ENCODE results near the gene SATB1.
"Not testable (repeated sequence)": the region's sequence is repeated elsewhere in the genome, so short reads cannot be mapped to it uniquely, and the experiment has no call there.

Gene SATB1

DNA sequence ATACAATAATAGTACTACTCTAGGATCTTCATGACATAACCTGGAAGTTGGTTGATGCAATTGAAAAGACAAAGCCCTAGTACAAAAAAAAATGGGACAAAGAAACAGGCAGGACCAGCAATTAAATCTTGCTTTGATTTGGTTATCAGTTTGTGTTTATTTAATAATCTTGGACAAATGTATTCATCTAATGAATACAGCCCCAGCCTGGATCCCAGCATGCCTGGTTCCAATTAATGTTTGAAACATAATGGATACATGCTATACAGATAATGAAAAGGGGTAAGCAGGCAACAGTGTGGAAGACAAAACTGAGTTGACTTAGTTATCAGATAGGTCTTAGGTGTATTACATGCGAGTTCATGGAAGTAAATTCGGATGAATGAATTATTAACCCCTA lies 29.6 kb upstream of the SATB1 start:
- no peak overlapping the region for H2AFZ ChIP-seq (ENCODE audit: low read depth, low read length)
- H3K9ac ChIP-seq (ENCODE audit: low read length), result no peak overlapping the region
- TF ChIP-seq, protein P1, sequence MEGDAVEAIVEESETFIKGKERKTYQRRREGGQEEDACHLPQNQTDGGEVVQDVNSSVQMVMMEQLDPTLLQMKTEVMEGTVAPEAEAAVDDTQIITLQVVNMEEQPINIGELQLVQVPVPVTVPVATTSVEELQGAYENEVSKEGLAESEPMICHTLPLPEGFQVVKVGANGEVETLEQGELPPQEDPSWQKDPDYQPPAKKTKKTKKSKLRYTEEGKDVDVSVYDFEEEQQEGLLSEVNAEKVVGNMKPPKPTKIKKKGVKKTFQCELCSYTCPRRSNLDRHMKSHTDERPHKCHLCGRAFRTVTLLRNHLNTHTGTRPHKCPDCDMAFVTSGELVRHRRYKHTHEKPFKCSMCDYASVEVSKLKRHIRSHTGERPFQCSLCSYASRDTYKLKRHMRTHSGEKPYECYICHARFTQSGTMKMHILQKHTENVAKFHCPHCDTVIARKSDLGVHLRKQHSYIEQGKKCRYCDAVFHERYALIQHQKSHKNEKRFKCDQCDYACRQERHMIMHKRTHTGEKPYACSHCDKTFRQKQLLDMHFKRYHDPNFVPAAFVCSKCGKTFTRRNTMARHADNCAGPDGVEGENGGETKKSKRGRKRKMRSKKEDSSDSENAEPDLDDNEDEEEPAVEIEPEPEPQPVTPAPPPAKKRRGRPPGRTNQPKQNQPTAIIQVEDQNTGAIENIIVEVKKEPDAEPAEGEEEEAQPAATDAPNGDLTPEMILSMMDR (IDR thresholded peaks at IDR 0.05; ENCODE audit: low read depth, low read length), result no peak
- no peak for TF ChIP-seq EZH2phosphoT487 (IDR thresholded peaks at IDR 0.05; ENCODE audit: low read depth)

DNA sequence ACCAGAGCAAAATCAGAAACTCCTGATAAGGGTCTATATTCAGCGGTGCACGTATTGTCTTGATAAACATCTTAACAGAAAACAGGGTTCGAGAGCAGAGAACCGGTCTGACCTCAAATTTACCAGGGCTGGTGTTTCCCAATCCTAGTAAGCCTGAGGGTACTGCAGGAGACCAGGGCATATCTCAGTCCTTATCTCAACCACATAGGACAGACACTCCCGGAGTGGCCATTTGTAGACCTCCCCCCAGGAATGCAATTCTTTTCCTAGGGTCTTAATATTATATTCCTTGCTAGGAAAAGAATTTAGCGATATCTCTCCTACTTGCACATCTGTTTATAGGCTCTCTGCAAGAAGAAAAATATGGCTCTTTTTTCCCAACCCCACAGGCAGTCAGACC lies 24.5 kb upstream of the SATB1 start:
- not testable (repeated sequence) for H3K4me1 ChIP-seq (ENCODE audit: low read length); H3K4me2 ChIP-seq (ENCODE audit: low read length); H2AFZ ChIP-seq (ENCODE audit: low read depth, low read length); H3K36me3 ChIP-seq (replicated peaks; ENCODE audit: low read depth, low read length); H3K9ac ChIP-seq (ENCODE audit: low read length); H4K20me1 ChIP-seq (ENCODE audit: insufficient read depth, low read length); H3K27ac ChIP-seq (ENCODE audit: low read length); H3K4me3 ChIP-seq (ENCODE audit: low read length); H3K79me2 ChIP-seq (ENCODE audit: low read length); H3K9me3 ChIP-seq (ENCODE audit: insufficient read depth, low read length)
- H3K27me3 ChIP-seq (ENCODE audit: low read depth, low read length), result peaks cover 16% of the 10 kb centered on the region

More for the DNA sequence above, 29.6 kb upstream of the SATB1 start:
- Histone ChIP-seq H4K20me1 (ENCODE audit: insufficient read depth, low read length) (no peaks in the 10 kb centered on the region), H3K27me3 (ENCODE audit: low read depth, low read length) (no peaks in the 10 kb centered on the region), H3K27ac (ENCODE audit: low read length) (no peak overlapping the region), H3K36me3 (replicated peaks; ENCODE audit: low read depth, low read length) (no peaks in the 10 kb centered on the region), H3K9me3 (ENCODE audit: insufficient read depth, low read length) (no peaks in the 10 kb centered on the region), H3K79me2 (ENCODE audit: low read length) (no peaks in the 10 kb centered on the region), H3K4me2 (ENCODE audit: low read length) (no peak overlapping the region), H3K4me1 (ENCODE audit: low read length) (no peaks in the 10 kb centered on the region), H3K4me3 (ENCODE audit: low read length) (no peak overlapping the region)

DNA sequence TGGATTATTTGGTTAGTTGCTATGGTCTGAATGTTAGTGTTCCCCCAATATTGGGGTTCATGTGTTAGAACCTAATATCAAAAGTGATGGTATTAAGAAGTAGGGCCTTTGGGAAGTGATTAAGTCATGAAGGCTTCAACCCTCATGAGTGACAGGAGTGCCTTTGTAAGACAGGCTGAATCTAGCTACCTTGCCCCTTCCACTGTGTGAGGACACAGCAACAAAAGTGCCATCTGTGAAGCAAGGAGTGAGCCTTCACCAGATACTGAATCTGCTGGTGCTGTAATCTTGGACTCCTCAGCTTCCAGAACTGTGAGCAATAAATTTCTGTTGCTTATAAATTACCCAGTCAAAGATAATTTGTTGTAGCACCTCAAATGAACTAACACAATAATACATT lies 22.6 kb upstream of the SATB1 start:
- Histone ChIP-seq H3K36me3 (replicated peaks; ENCODE audit: low read depth, low read length) (no peaks in the 10 kb centered on the region), H3K79me2 (ENCODE audit: low read length) (no peaks in the 10 kb centered on the region), H3K4me2 (ENCODE audit: low read length) (no peak overlapping the region), H3K4me1 (ENCODE audit: low read length) (peaks cover 11% of the 10 kb centered on the region), H3K9me3 (ENCODE audit: insufficient read depth, low read length) (0 out of 2 replicates have a peak, but pooled peaks cover 4% of the 10 kb centered on the region), H3K27me3 (ENCODE audit: low read depth, low read length) (peaks cover 28% of the 10 kb centered on the region), H3K27ac (ENCODE audit: low read length) (no peak overlapping the region), H2AFZ (ENCODE audit: low read depth, low read length) (no peak overlapping the region), H3K4me3 (ENCODE audit: low read length) (no peak overlapping the region), H4K20me1 (ENCODE audit: insufficient read depth, low read length) (no peaks in the 10 kb centered on the region), H3K9ac (ENCODE audit: low read length) (no peak overlapping the region)
- TF ChIP-seq, protein P1 (IDR thresholded peaks at IDR 0.05; ENCODE audit: low read depth, low read length), result no peak
- TF ChIP-seq EZH2phosphoT487 (IDR thresholded peaks at IDR 0.05; ENCODE audit: low read depth), result no peak

DNA sequence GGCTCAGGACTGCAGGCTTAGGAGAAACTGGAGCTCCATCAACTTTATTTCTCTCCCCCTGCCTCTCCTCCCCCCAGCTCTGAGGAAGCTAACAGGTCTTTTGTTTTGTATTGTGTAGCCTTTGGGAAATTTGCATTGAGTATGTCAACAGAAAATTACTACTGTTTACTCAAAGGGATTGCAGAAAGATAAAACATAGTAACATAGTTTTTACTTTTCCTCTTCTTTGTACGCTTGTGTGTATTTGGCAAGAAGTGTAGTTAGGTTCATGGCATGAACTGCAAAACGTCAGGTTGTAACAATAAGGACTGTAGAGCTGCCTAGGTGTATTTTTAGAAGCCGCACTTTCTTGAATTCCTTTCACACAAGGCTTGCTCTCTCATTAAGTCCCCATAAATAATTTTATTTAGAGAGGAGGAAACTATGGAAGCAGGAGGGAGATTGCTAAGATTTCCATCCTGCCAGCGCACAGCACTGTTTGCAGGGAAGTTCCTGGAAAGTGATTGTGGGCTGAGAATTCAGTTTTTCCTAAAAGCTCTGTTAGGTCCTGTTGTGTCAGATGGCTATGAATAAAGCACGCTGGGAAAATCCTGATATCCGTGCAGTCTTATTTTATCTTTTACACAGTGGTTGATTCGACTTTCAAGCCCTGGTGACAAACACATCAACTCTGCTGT lies 21.1 kb upstream of the SATB1 start:
- Histone ChIP-seq H3K4me2 (ENCODE audit: low read length) (peak overlapping the region; percentile 72), H3K4me1 (ENCODE audit: low read length) (peaks cover 11% of the 10 kb centered on the region), H3K4me3 (ENCODE audit: low read length) (peak overlapping the region; percentile 79), H3K27me3 (ENCODE audit: low read depth, low read length) (peaks cover 29% of the 10 kb centered on the region), H3K36me3 (replicated peaks; ENCODE audit: low read depth, low read length) (no peaks in the 10 kb centered on the region), H3K9ac (ENCODE audit: low read length) (no peak overlapping the region), H2AFZ (ENCODE audit: low read depth, low read length) (no peak overlapping the region), H3K27ac (ENCODE audit: low read length) (no peak overlapping the region), H3K9me3 (ENCODE audit: insufficient read depth, low read length) (0 out of 2 replicates have a peak, but pooled peaks cover 4% of the 10 kb centered on the region), H3K79me2 (ENCODE audit: low read length) (no peaks in the 10 kb centered on the region), H4K20me1 (ENCODE audit: insufficient read depth, low read length) (no peaks in the 10 kb centered on the region)
- TF ChIP-seq, protein P1 (IDR thresholded peaks at IDR 0.05; ENCODE audit: low read depth, low read length), result no peak
- TF ChIP-seq EZH2phosphoT487 (IDR thresholded peaks at IDR 0.05; ENCODE audit: low read depth), result no peak
